ENCODE measurements around the gene MEF2D.

- TF ChIP-seq POLR2A (IDR thresholded peaks at IDR 0.05) (no peak), CTCF (IDR thresholded peaks at IDR 0.05 in 8 of 11, conservative IDR thresholded peaks at IDR 0.05 in 3 of 11) (no peak)
Measured at GRCh38 chr1:156476501-156477298, 23.9 kb downstream of the MEF2D start.

Measured in spleen (tissue), 7 donors.